Cardiac fibroblast (primary cell): Measurements from ENCODE around the gene F2R.

ENCODE experiments used
- DNase-seq, 2 donors: peaks; one replicate each; pipeline versions ENCODE4 v3.0.0 to v3.0.0-alpha.2; 2010; ENCODE audit warnings: low read depth in 2 of 2
- H3K4me3 ChIP-seq, 2 donors: replicated peaks in 1 of 2; 1 replicate in 1 of 2; 2 replicates in 1 of 2; pipeline ENCODE4 v1.5.1; 2011; ENCODE audit warnings: low read depth in 2 of 2, low read length in 2 of 2, mild to moderate bottlenecking in 2 of 2, moderate library complexity in 1 of 2
- CTCF ChIP-seq: IDR thresholded peaks from one replicate; pipeline ENCODE4 v1.5.1; 2011; ENCODE audit warnings: low read depth, mild to moderate bottlenecking, low read length, inconsistent platforms

The F2R gene

GRCh38 chr5:76683816-76684731 lies 31.9 kb upstream of the F2R start:
- no peak for TF ChIP-seq CTCF
- no peak for DNase-seq
- H3K4me3 ChIP-seq, result no peak overlapping the region

DNA sequence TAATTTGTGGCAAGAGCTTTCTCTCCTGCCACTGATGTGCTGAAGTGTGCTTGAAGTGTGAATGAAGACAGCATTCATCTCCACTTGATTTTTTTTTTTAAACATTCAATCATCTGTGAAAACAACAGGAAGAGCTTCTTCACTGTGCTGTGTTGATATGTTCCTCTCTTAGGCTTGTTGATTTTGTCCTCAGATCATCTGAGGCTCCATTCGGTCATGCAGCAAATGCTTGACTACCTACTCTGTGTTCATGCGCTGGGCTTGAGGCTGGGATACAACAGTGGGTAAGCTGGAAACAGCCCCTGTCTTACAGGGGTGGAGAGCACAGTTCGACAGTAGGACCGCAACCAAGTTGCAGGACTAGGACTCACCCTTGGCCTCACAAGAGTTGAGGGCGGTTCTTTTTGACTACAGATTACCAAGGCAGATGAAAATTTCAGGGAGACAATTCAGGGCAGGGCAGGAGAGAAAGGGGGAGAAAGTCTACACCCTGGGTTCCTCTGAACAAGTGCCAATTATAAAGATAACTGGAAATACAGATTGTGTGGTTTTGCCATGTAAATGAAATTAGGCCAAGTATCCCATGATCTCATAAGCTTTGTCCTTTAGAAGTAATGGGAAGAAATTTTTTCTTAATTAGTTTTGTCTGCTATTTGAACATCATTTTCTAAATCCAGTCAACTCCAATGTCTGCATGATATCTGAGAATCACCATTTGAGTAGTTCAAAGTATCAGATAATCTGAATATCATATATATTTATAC lies 31.0 kb upstream of the F2R start:
- H3K4me3 ChIP-seq, result no peak overlapping the region
- DNase-seq, result no peak
- no peak for TF ChIP-seq CTCF

DNA sequence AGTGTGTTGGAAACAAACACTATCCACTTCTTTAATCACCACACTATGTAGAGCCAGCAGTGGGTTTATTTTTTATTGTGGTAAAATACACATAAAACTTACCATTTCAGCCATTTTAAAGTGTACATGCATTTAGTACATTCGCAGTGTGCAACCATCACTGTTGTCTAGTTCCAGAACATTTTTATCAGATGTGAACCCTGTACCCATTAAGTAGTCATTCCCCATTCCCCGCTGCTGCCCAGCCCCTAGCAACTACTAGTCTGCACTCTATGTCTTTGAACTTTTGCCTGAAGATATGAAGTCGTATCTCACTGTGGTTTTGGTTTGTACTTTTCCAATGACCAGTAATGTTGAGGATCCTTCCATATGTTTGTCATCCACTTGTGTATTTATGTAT lies 30.2 kb upstream of the F2R start:
- no peak for DNase-seq
- H3K4me3 ChIP-seq, result no peak overlapping the region
- TF ChIP-seq CTCF, result no peak

- no peak for DNase-seq
- TF ChIP-seq CTCF, result no peak
- H3K4me3 ChIP-seq, result no peak overlapping the region
Observed at GRCh38 chr5:76688212-76688611, 27.7 kb upstream of the F2R start.

- no peak overlapping the region for H3K4me3 ChIP-seq
- DNase-seq, result peak in 1 of 2 donors; percentile 59
- no peak for TF ChIP-seq CTCF
Observed at GRCh38 chr5:76688836-76689235, 27.1 kb upstream of the F2R start.

GRCh38 chr5:76689321-76690036 lies 26.4 kb upstream of the F2R start:
- H3K4me3 ChIP-seq, result no peak overlapping the region
- DNase-seq, result peak; percentile 92 to 93
- TF ChIP-seq CTCF, result no peak
